Fibroblast of lung (primary cell): Measurements from ENCODE around the gene PRDM8.

Experiments used
- EZH2 ChIP-seq: IDR thresholded peaks from 2 replicates; pipeline ENCODE4 v1.5.1; 2012; ENCODE audit warnings: low read length, control low read depth, mild to moderate bottlenecking; ENCODE audit errors: missing control alignments
- TF ChIP-seq, protein P1 (sequence below), 2 donors: IDR thresholded peaks in 1 of 2; conservative IDR thresholded peaks in 1 of 2; 1 replicate in 1 of 2; 2 replicates in 1 of 2; pipeline ENCODE4 v1.5.1; 2011 to 2012; ENCODE audit warnings: low read length in 2 of 2, control low read depth in 1 of 2, inconsistent platforms in 1 of 2, low read depth in 1 of 2, mild to moderate bottlenecking in 1 of 2

DNA sequence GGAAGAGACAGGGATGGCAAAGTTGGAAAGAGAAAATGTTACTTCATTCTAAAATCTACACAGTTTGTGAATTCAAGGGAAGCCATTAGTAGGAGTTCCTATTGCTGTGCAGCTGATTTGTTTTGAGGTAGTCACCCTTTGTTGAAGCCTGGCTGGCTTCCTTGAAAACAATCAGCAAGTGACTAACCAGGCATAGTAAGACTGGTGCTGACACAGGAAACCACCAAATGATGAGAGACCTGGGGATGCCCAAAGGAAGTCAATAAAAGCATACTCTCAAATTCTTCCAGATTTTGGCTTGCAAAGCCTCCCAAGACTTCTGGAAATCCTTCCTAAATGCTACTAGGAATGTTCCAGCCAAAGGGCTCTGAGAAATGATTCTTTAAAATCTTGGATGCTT is 23.9 kb upstream of the PRDM8 start:
- TF ChIP-seq, protein P1, sequence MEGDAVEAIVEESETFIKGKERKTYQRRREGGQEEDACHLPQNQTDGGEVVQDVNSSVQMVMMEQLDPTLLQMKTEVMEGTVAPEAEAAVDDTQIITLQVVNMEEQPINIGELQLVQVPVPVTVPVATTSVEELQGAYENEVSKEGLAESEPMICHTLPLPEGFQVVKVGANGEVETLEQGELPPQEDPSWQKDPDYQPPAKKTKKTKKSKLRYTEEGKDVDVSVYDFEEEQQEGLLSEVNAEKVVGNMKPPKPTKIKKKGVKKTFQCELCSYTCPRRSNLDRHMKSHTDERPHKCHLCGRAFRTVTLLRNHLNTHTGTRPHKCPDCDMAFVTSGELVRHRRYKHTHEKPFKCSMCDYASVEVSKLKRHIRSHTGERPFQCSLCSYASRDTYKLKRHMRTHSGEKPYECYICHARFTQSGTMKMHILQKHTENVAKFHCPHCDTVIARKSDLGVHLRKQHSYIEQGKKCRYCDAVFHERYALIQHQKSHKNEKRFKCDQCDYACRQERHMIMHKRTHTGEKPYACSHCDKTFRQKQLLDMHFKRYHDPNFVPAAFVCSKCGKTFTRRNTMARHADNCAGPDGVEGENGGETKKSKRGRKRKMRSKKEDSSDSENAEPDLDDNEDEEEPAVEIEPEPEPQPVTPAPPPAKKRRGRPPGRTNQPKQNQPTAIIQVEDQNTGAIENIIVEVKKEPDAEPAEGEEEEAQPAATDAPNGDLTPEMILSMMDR (conservative IDR thresholded peaks at IDR 0.05 in 1 of 2, IDR thresholded peaks at IDR 0.05 in 1 of 2; ENCODE audit: low read depth in 1 of 2, low read length in 2 of 2), result no peak
- TF ChIP-seq EZH2, result no peak
